Uterus (tissue), 2 donors: Measurements from ENCODE around the gene CHST3.

Experiments used
- CTCF ChIP-seq, 4 experiments: fragments of 200-600 bp in 2 of 4; fragments of 450-650 bp in 2 of 4; sonication (generic) in 2 of 4; IDR thresholded peaks; one replicate each; pipeline ENCODE4 v1.5.1; 2016 to 2019; ENCODE audit warnings: antibody characterized with exemption in 4 of 4, mild to moderate bottlenecking in 2 of 4, moderate library complexity in 1 of 4
- POLR2A ChIP-seq, 2 donors: fragments of 450-650 bp; IDR thresholded peaks; one replicate each; pipeline ENCODE4 v1.6.1; 2016; ENCODE audit warnings: antibody characterized with exemption in 2 of 2, mild to moderate bottlenecking in 1 of 2, moderate library complexity in 1 of 2

- TF ChIP-seq CTCF (IDR thresholded peaks at IDR 0.05) (no peak), POLR2A (IDR thresholded peaks at IDR 0.05) (no peak)
Measured at GRCh38 chr10:71996592-71997371, 32.6 kb downstream of the CHST3 start.
